Astrocyte of the cerebellum (primary cell): Measurements from ENCODE around the gene ADCY1.
"Not testable (repeated sequence)": the region's sequence is repeated elsewhere in the genome, so short reads cannot be mapped to it uniquely, and the experiment has no call there.

Source experiments
- DNase-seq: peaks from one replicate; pipeline ENCODE4 v3.0.0-alpha.2; 2011; ENCODE audit warnings: low read depth
- H3K4me3 ChIP-seq: 2 replicates; pipeline ENCODE4 v1.5.1; 2011; ENCODE audit warnings: mild to moderate bottlenecking, low read depth, low read length, moderate library complexity
- in situ Hi-C: cut with HindIII; loops from 2 replicates; pipeline ENCODE4 v1.10.0; 2017; ENCODE audit warnings: low sequenced_read_pairs
- TF ChIP-seq, protein P1 (sequence below): IDR thresholded peaks from 2 replicates; pipeline ENCODE4 v1.5.1; 2012; ENCODE audit warnings: low read length, low read depth, moderate library complexity, mild to moderate bottlenecking; ENCODE audit errors: missing control alignments

Gene ADCY1

DNA sequence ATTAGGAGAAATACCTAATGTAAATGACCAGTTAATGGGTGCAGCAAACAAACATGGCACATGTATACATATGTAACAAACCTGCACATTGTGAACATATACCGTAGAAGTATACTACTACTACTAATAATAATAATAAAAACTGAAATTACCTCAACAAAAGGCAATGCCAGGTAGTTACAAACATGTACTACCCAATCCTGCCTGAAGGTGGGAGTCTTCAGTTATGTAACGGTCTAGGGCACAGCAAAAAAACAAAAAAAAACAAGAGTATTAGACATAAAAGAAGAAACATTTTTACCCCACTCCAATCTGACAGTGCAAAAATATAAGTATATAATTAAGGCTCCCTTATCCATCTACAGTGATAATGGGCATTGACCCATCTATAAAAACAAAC, 182.6 kb downstream of the ADCY1 start:
- DNase-seq, in situ Hi-C loops, H3K4me3 ChIP-seq: not testable (repeated sequence)
- TF ChIP-seq, protein P1, sequence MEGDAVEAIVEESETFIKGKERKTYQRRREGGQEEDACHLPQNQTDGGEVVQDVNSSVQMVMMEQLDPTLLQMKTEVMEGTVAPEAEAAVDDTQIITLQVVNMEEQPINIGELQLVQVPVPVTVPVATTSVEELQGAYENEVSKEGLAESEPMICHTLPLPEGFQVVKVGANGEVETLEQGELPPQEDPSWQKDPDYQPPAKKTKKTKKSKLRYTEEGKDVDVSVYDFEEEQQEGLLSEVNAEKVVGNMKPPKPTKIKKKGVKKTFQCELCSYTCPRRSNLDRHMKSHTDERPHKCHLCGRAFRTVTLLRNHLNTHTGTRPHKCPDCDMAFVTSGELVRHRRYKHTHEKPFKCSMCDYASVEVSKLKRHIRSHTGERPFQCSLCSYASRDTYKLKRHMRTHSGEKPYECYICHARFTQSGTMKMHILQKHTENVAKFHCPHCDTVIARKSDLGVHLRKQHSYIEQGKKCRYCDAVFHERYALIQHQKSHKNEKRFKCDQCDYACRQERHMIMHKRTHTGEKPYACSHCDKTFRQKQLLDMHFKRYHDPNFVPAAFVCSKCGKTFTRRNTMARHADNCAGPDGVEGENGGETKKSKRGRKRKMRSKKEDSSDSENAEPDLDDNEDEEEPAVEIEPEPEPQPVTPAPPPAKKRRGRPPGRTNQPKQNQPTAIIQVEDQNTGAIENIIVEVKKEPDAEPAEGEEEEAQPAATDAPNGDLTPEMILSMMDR: peak; percentile 36

DNA sequence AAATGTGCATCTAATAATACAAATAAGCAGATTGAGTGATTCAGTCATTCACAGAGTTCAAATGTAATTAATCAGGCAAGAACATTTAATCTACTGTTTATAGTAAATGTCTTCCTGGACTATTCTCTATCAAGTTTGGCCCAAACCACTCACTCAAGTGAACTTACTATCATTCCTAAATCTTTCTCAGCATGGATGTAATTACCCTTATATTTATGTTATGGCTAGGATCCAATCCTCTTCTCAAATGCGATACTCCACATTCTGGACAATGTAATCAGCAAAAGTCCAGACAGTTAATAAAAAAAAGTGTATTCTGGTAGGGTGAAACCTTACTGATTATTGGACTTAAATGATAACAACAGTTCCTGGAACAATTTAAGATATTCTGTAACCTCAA, 185.3 kb downstream of the ADCY1 start:
- H3K4me3 ChIP-seq, in situ Hi-C loops, DNase-seq: not testable (repeated sequence)

DNA sequence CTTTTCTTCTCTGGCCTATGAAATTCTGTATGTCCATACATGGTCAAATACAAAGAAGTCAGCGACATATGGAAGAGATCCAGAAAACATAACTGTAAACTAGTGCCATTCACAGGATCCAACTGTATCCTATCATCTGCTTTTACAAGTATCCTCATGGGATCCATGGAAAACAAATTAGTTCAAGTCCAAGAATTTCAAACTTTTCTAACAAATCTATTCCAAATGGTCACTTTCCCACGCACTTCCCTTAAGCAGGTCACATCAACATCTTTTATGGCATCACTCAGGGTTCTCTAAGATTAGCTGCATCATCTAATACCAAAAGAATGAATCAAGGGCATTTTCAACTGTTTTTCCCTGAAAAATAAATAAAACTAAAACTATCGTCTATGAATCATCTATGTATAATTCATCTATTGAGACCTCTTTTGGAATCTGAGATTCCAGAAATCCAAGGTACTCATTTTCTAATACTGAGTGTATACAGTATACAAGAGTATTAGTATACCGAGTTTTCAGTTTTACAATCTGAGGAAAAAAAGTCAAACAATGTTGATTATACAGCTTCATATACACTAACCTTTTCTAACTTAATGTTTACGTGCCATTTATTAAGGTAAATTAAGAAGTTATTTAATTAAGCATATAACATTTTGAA, 187.5 kb downstream of the ADCY1 start:
- peak; percentile 50 for DNase-seq

DNA sequence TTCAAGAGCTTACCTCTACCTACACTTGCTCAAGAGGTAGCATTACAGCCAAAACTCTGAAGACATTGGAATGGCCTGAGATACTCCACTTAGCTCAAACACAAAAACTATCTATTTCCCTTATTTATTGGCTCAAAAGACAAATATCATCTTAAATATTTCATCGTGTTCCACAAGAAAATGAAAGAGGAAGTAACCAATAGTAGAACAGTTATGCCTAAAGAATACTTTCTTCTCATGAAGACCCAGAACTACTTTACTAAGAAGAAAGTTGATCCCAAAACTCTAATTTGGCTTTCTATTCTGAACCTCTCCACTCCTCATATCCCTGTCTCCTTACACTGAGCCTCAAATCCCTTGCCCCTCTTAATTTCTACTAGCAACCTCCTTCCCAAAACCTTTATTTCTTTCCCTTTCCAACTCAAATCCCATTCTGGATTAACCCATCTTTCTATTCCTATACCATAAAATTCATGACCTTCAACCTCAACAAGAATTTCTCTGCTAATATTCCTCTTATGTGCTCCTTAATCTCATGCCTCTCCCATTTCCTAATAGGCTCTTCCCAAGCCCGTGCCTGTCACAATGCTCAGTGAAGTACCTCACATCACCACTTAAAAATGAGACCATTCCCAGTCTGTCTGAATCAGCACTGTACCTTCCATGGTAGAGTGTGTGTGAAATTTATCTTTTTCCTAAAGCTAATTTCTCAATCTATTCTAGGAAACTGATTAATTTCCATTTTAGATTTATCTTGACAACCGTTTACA, 188.2 kb downstream of the ADCY1 start:
- DNase-seq, in situ Hi-C loops, H3K4me3 ChIP-seq: not testable (repeated sequence)

More for the DNA sequence above, 187.5 kb downstream of the ADCY1 start:
- in situ Hi-C loops, H3K4me3 ChIP-seq: not testable (repeated sequence)

DNA sequence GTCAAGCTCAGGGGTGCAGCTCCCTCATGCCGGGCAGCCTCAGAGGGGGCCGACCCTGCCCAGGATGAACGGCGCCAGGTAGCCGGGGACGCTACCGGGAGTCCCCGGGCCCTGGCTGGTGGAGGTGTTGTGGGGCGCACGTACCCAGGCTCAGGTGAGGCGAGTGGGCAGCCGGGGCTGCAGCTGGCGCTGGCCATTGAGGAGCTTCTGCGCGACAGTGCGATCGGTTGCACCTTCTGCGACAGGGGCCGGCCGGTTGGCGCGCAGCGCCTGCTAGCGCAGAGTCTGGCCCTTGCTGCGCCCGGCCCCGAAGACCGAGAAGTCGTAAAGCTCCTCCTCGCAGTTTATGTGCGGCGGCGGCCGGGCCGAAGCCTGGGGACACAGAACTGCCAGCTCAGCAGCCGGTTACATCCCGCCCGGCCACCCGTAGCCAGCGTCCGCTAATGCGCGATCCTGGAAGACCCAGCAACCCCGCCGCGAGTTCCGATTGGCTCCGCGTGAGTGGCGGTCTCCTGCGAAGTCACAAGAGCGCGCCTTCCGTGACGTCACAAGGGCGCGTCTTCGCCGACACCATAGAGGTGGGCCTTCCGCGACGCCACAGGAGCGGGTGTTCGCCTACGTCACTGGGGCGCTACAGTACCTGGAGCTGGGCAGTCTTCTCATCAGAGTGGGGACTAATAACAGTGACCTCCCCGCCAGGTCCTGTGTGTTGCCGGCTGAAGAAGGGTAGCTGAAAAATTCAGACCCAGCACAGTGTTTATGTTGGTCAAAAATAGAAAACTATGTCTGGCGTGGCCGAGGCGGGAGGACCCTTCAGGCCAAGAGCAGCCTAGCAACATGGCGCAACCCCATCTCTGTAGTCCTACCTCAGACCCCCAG, 194.6 kb downstream of the ADCY1 start:
- DNase-seq: peak; percentile 94
- H3K4me3 ChIP-seq: peak overlapping the region; percentile 76
- in situ Hi-C loops: not testable (repeated sequence)

DNA sequence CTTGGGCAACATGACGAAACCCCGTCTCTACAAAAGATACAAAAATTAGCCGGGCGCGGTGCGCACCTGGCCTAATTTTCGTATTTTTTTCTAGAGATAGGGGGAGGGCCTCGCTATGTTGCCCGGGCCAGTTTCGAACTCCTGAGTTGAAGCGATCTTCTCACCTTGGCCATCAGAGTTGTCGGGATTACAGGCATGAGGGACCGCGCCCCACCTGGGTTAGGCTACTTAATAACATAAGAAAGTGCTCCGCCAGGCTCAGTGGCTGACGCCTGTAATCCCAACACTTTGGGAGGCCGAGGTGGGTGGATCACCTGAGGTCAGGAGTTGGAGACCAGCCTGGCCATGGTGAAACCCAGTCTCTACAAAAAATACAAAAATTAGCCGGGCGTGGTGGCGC, 195.5 kb downstream of the ADCY1 start:
- DNase-seq, in situ Hi-C loops: not testable (repeated sequence)
- peak overlapping the region; percentile 76 for H3K4me3 ChIP-seq
